Keratinocyte (primary cell): Measurements from ENCODE around the gene LPIN1. TPM values are rescaled to one million over a fixed set of nuclear protein-coding genes. Genes with fewer than 3 reads are reported as not detected.

Source experiments
- DNase-seq: peaks from one replicate; pipeline ENCODE4 v3.0.0-alpha.2; 2011; ENCODE audit warnings: low read depth, missing footprints, low spot score
- FAIRE-seq: peaks from 2 replicates; lab custom pipeline; 2011; peaks lifted over from hg19 to GRCh38; lab: Jason Lieb, UNC
- H2AFZ ChIP-seq: 2 replicates; pipeline ENCODE4 v1.6.0; 2012; ENCODE audit warnings: low read length, control low read depth, inconsistent platforms; ENCODE audit not compliant: control insufficient read depth
- H3K27ac ChIP-seq: 2 replicates; pipeline ENCODE4 v1.5.1; 2011; ENCODE audit warnings: low read length; ENCODE audit not compliant: control insufficient read depth, insufficient read depth
- H3K27me3 ChIP-seq: 3 replicates; pipeline ENCODE4 v1.6.0; 2011; ENCODE audit warnings: low read length; ENCODE audit not compliant: control insufficient read depth, insufficient read depth; ENCODE audit errors: extremely low read depth
- H3K36me3 ChIP-seq, 2 experiments: 2 replicates in 1 of 2; 3 replicates in 1 of 2; pipeline ENCODE4 v1.5.1; 2011; ENCODE audit warnings: low read length in 2 of 2, mild to moderate bottlenecking in 1 of 2; ENCODE audit not compliant: control insufficient read depth in 2 of 2, insufficient read depth in 2 of 2; ENCODE audit errors: extremely low read depth in 1 of 2
- H3K4me1 ChIP-seq: 3 replicates; pipeline ENCODE4 v1.5.1; 2011; ENCODE audit warnings: low read length; ENCODE audit not compliant: control insufficient read depth, insufficient read depth; ENCODE audit errors: extremely low read depth
- H3K4me2 ChIP-seq: 3 replicates; pipeline ENCODE4 v1.6.0; 2011; ENCODE audit warnings: low read depth, low read length; ENCODE audit not compliant: control insufficient read depth, insufficient read depth; ENCODE audit errors: extremely low read depth
- H3K4me3 ChIP-seq, 3 experiments: fragments of 200-600 bp in 1 of 3; sonication (generic) in 1 of 3; 2 replicates in 2 of 3; 3 replicates in 1 of 3; pipeline ENCODE4 v1.5.1; 2011 to 2016; ENCODE audit warnings: low read length in 3 of 3, mild to moderate bottlenecking in 3 of 3, control low read depth in 2 of 3, inconsistent platforms in 1 of 3, low read depth in 1 of 3, mixed read lengths in 1 of 3, mixed run types in 1 of 3, moderate library complexity in 1 of 3; ENCODE audit not compliant: control insufficient read depth in 2 of 3, insufficient read depth in 2 of 3; ENCODE audit errors: extremely low read depth in 1 of 3
- H3K79me2 ChIP-seq: 2 replicates; pipeline ENCODE4 v1.6.0; 2012; ENCODE audit warnings: low read length; ENCODE audit not compliant: control insufficient read depth, insufficient read depth
- H3K9ac ChIP-seq: 3 replicates; pipeline ENCODE4 v1.6.0; 2011; ENCODE audit warnings: low read length; ENCODE audit not compliant: control insufficient read depth, insufficient read depth; ENCODE audit errors: extremely low read depth
- H3K9me1 ChIP-seq: 3 replicates; pipeline ENCODE4 v1.6.0; 2011; ENCODE audit warnings: low read length; ENCODE audit not compliant: control insufficient read depth, insufficient read depth; ENCODE audit errors: extremely low read depth
- H3K9me3 ChIP-seq: 2 replicates; pipeline ENCODE4 v1.5.1; 2012; ENCODE audit warnings: low read depth, low read length; ENCODE audit not compliant: control insufficient read depth
- H4K20me1 ChIP-seq: 3 replicates; pipeline ENCODE4 v1.6.0; 2011; ENCODE audit warnings: low read length; ENCODE audit not compliant: control insufficient read depth, insufficient read depth; ENCODE audit errors: extremely low read depth
- EZH2 ChIP-seq: IDR thresholded peaks from one replicate; pipeline ENCODE4 v1.6.1; 2012; ENCODE audit warnings: inconsistent platforms, mild to moderate bottlenecking, low read length, moderate library complexity
- dilution Hi-C: fragments of 300-500 bp; cut with MboI; formaldehyde crosslinking; loops from one replicate; pipeline ENCODE4 v1.7.0; 2020; ENCODE audit warnings: low sequenced_read_pairs; ENCODE audit not compliant: extremely low pct_ligation_motif_present
- polyA plus RNA-seq, 5 experiments: library from polyadenylated mRNA; depleted of rRNA in 3 of 5; stranded (reverse) in 3 of 5; stranded (forward) in 1 of 5; unstranded in 1 of 5; fragments of >200 nt; gene quantifications; 1 replicate in 1 of 5; 2 replicates in 3 of 5; 3 replicates in 1 of 5; pipeline versions ENCODE4 v1.2.1 to v1.2.3, GENCODE V29; 2011 to 2012; ENCODE audit warnings: missing spikeins in 2 of 5, low read depth in 1 of 5, low replicate concordance in 1 of 5
- TF ChIP-seq, protein P1 (sequence below), 3 experiments: IDR thresholded peaks in 1 of 3; conservative IDR thresholded peaks in 1 of 3; optimal IDR thresholded peaks in 1 of 3; 2 replicates in 2 of 3; 3 replicates in 1 of 3; pipeline versions ENCODE3 to v1.5.1; 2011; ENCODE audit warnings: low read length in 3 of 3, mild to moderate bottlenecking in 3 of 3, moderate library complexity in 2 of 3, control low read depth in 1 of 3, inconsistent platforms in 1 of 3; ENCODE audit not compliant: insufficient read depth in 2 of 3; ENCODE audit errors: extremely low read depth in 1 of 3

Gene LPIN1
- polyA plus RNA-seq, 1 donor (not counting 4 experiments of a cell fraction or from before 2014, with no cell fraction given) = 79.6 TPM

GRCh38 chr2:11761259-11761658 lies 14.8 kb downstream of the LPIN1 start:
- no peak overlapping the region for H3K9ac ChIP-seq
- no peak overlapping the region for H2AFZ ChIP-seq
- H3K4me3 ChIP-seq = no peak overlapping the region
- H3K9me3 ChIP-seq = no peaks in the 10 kb centered on the region
- peaks cover 85% of the 10 kb centered on the region for H3K79me2 ChIP-seq
- H4K20me1 ChIP-seq = peaks cover 24% of the 10 kb centered on the region
- DNase-seq = no peak
- no peaks in the 10 kb centered on the region for H3K4me1 ChIP-seq
- FAIRE-seq = no peak
- dilution Hi-C loops = no loop called here
- H3K4me2 ChIP-seq = no peak overlapping the region
- peaks cover 15 to 18% of the 10 kb centered on the region in 2 experiments for H3K36me3 ChIP-seq
- no peak overlapping the region for H3K27ac ChIP-seq
- no peaks in the 10 kb centered on the region for H3K27me3 ChIP-seq
- TF ChIP-seq EZH2 = no peak
- H3K9me1 ChIP-seq = no peaks in the 10 kb centered on the region

DNA sequence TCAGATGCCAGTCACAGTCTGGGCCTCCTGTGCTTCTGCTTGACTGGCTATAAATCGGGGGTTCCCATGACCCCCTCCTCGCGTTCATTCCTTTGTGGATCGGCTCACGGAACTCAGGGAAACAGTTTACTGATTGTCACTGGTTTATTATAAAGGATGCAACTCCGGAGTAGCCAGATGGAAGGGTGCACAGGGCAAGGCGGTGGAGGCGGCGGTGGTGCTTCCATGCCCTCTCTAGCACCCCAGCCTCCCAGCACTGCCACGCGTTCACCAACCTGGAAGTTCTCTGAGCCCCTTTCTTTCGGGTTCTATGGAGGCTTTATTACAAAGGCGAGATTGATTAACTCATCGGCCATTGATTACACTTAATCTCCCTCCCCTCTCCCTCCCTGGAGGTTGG lies 15.6 kb downstream of the LPIN1 start:
- DNase-seq (no peak), FAIRE-seq (no peak)
- H3K27me3 ChIP-seq = no peaks in the 10 kb centered on the region
- no peaks in the 10 kb centered on the region for H3K9me1 ChIP-seq
- no peak overlapping the region for H3K27ac ChIP-seq
- peaks cover 79% of the 10 kb centered on the region for H3K79me2 ChIP-seq
- dilution Hi-C loops = no loop called here
- no peaks in the 10 kb centered on the region for H3K9me3 ChIP-seq
- no peak overlapping the region for H3K9ac ChIP-seq
- H4K20me1 ChIP-seq = peaks cover 22% of the 10 kb centered on the region
- no peak overlapping the region for H3K4me3 ChIP-seq
- H3K4me1 ChIP-seq = no peaks in the 10 kb centered on the region
- H3K36me3 ChIP-seq = peaks cover 20 to 23% of the 10 kb centered on the region in 2 experiments
- TF ChIP-seq, protein P1, sequence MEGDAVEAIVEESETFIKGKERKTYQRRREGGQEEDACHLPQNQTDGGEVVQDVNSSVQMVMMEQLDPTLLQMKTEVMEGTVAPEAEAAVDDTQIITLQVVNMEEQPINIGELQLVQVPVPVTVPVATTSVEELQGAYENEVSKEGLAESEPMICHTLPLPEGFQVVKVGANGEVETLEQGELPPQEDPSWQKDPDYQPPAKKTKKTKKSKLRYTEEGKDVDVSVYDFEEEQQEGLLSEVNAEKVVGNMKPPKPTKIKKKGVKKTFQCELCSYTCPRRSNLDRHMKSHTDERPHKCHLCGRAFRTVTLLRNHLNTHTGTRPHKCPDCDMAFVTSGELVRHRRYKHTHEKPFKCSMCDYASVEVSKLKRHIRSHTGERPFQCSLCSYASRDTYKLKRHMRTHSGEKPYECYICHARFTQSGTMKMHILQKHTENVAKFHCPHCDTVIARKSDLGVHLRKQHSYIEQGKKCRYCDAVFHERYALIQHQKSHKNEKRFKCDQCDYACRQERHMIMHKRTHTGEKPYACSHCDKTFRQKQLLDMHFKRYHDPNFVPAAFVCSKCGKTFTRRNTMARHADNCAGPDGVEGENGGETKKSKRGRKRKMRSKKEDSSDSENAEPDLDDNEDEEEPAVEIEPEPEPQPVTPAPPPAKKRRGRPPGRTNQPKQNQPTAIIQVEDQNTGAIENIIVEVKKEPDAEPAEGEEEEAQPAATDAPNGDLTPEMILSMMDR (optimal IDR thresholded peaks at IDR 0.05 in 1 of 3, IDR thresholded peaks at IDR 0.05 in 1 of 3, conservative IDR thresholded peaks at IDR 0.05 in 1 of 3; ENCODE audit: extremely low read depth in 1 of 3, insufficient read depth in 2 of 3, low read length in 3 of 3) = no peak
- TF ChIP-seq EZH2 = no peak
- no peak overlapping the region for H3K4me2 ChIP-seq
- H2AFZ ChIP-seq = no peak overlapping the region

GRCh38 chr2:11762799-11763461 lies 16.5 kb downstream of the LPIN1 start:
- H3K4me3 ChIP-seq = no peak overlapping the region
- no peak overlapping the region for H3K27ac ChIP-seq
- DNase-seq (no peak), FAIRE-seq (no peak)
- no peak overlapping the region for H2AFZ ChIP-seq
- dilution Hi-C loops = no loop called here
- no peaks in the 10 kb centered on the region for H3K9me3 ChIP-seq
- no peak overlapping the region for H3K4me2 ChIP-seq
- H3K27me3 ChIP-seq = no peaks in the 10 kb centered on the region
- no peaks in the 10 kb centered on the region for H3K9me1 ChIP-seq
- H3K36me3 ChIP-seq = peaks cover 23 to 25% of the 10 kb centered on the region in 2 experiments
- H3K9ac ChIP-seq = no peak overlapping the region
- H3K4me1 ChIP-seq = no peaks in the 10 kb centered on the region
- peaks cover 16% of the 10 kb centered on the region for H4K20me1 ChIP-seq
- TF ChIP-seq EZH2 = no peak
- TF ChIP-seq, protein P1 (optimal IDR thresholded peaks at IDR 0.05 in 1 of 3, IDR thresholded peaks at IDR 0.05 in 1 of 3, conservative IDR thresholded peaks at IDR 0.05 in 1 of 3; ENCODE audit: extremely low read depth in 1 of 3, insufficient read depth in 2 of 3, low read length in 3 of 3) = no peak
- peaks cover 73% of the 10 kb centered on the region for H3K79me2 ChIP-seq
